GM13977 (cell line): ENCODE results near the gene SCFD1.
"Not testable (repeated sequence)": the region's sequence is repeated elsewhere in the genome, so short reads cannot be mapped to it uniquely, and the experiment has no call there.

ENCODE experiments used
- DNase-seq: peaks from one replicate; pipeline ENCODE4 v3.0.0; 2012; ENCODE audit warnings: low spot score
- CTCF ChIP-seq: IDR thresholded peaks from 2 replicates; pipeline ENCODE4 v1.5.1; 2012; ENCODE audit warnings: mild to moderate bottlenecking, control low read depth; ENCODE audit not compliant: insufficient read depth; ENCODE audit errors: extremely low read depth, missing control alignments
- in situ Hi-C: fragments of 300-500 bp; cut with MboI; formaldehyde crosslinking; loops from one replicate; pipeline ENCODE4 v1.12.0; 2022; ENCODE audit warnings: low sequenced_read_pairs, low pct_unique_long_range_greater_than_20kb, mixed read lengths, inconsistent platforms; ENCODE audit not compliant: unreplicated experiment

The SCFD1 gene

GRCh38 chr14:30681752-30682355 is 59.7 kb downstream of the SCFD1 start:
- DNase-seq: peak; percentile 22
- peak; percentile 13 for TF ChIP-seq CTCF
- in situ Hi-C loops: no loop called here

GRCh38 chr14:30690487-30691355 is 68.6 kb downstream of the SCFD1 start:
- in situ Hi-C loops, DNase-seq: not testable (repeated sequence)

GRCh38 chr14:30691751-30692398 is 69.8 kb downstream of the SCFD1 start:
- no peak for DNase-seq
- TF ChIP-seq CTCF: no peak
- in situ Hi-C loops: no loop called here

GRCh38 chr14:30692669-30693068 is 70.5 kb downstream of the SCFD1 start:
- in situ Hi-C loops: no loop called here
- no peak for DNase-seq
- TF ChIP-seq CTCF: no peak

GRCh38 chr14:30698463-30698862 is 76.3 kb downstream of the SCFD1 start:
- no peak for DNase-seq
- in situ Hi-C loops: no loop called here
- TF ChIP-seq CTCF: no peak

GRCh38 chr14:30706704-30707103 is 84.6 kb downstream of the SCFD1 start:
- no peak for TF ChIP-seq CTCF
- DNase-seq: no peak
- in situ Hi-C loops: no loop called here

GRCh38 chr14:30708157-30708556 is 86.0 kb downstream of the SCFD1 start:
- in situ Hi-C loops: no loop called here
- DNase-seq: no peak
- no peak for TF ChIP-seq CTCF
